Measurements from ENCODE around the gene ANGPTL1. TPM values are rescaled to one million over a fixed set of nuclear protein-coding genes. Genes with fewer than 3 reads are reported as not detected.

Gene ANGPTL1
- total RNA-seq, 1 donor from 2014 or later: 9.3 TPM

DNA sequence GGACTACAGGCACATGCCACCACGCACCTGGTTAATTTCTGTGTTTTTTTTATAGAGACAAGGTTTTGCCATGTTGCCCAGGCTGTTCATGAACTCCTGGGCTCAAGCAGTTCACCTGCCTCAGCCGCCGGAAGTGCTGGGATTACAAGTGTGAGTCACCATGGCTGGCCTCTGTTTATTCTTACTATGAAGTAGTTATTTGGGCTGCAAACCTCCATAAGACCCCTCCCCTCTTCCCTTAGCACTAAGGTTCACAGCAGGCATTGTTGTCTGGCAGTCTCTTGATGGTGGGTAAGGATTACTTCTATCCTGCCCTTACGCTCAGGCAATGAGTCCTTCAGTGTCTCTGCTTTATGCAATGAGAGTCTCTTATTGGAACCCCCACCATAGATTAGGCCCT is 51.8 kb downstream of the ANGPTL1 start:
- no peaks in the 10 kb centered on the region for H3K27me3 ChIP-seq
- H3K4me1 ChIP-seq: no peaks in the 10 kb centered on the region
- no peaks in the 10 kb centered on the region for H3K36me3 ChIP-seq
- ATAC-seq: no peak
- TF ChIP-seq, protein P1, sequence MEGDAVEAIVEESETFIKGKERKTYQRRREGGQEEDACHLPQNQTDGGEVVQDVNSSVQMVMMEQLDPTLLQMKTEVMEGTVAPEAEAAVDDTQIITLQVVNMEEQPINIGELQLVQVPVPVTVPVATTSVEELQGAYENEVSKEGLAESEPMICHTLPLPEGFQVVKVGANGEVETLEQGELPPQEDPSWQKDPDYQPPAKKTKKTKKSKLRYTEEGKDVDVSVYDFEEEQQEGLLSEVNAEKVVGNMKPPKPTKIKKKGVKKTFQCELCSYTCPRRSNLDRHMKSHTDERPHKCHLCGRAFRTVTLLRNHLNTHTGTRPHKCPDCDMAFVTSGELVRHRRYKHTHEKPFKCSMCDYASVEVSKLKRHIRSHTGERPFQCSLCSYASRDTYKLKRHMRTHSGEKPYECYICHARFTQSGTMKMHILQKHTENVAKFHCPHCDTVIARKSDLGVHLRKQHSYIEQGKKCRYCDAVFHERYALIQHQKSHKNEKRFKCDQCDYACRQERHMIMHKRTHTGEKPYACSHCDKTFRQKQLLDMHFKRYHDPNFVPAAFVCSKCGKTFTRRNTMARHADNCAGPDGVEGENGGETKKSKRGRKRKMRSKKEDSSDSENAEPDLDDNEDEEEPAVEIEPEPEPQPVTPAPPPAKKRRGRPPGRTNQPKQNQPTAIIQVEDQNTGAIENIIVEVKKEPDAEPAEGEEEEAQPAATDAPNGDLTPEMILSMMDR (IDR thresholded peaks at IDR 0.05): no peak
- H3K4me3 ChIP-seq: no peak overlapping the region
- H3K9me3 ChIP-seq: no peaks in the 10 kb centered on the region
- H3K27ac ChIP-seq: no peak overlapping the region
- intact Hi-C loops (cut with DNase I): no loop called here
- DNase-seq: no peak

DNA sequence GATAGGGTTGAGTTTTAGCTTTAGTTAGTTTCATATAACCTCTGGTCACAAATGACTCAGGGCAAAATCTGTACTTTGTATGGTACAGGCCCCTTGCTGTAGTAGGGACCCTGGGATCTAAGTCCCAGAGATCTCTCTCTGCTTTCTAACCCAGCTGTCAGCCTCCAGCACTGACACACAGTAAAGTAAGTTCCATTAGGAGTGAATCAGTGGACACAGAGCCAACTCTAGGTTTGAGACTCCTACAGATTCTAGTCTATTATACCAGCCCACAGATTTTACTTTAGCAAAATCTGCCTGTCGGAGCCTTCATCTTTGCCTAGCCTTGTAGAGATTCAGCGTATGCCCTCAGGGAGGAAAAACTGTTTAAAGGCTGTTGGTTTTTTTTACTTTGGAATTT is 52.5 kb downstream of the ANGPTL1 start:
- Histone ChIP-seq H3K9me3 (no peaks in the 10 kb centered on the region), H3K4me1 (no peaks in the 10 kb centered on the region), H3K4me3 (no peak overlapping the region), H3K27me3 (no peaks in the 10 kb centered on the region), H3K36me3 (no peaks in the 10 kb centered on the region), H3K27ac (no peak overlapping the region)
- intact Hi-C loops (cut with DNase I): no loop called here
- DNase-seq (no peak), ATAC-seq (no peak)
- TF ChIP-seq, protein P1 (IDR thresholded peaks at IDR 0.05): no peak

DNA sequence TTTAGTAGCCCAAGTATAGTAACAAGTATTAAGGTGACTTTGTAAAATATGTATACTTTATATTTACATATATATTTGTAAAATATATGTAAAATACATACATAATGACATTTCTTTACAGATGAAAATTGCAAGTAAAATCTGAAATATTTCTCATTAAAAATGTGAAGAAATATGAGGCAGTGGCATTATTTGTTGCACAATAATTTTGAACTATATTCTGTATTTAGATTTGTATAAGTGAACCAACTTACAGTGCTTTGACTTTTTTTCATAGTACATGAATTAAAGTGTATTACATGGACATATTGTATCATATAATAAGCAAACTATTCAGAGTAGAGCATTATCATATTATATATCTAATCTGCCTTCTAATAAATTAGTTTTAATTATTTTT is 60.3 kb downstream of the ANGPTL1 start:
- DNase-seq: no peak
- Histone ChIP-seq H3K27ac (no peak overlapping the region), H3K4me1 (no peaks in the 10 kb centered on the region), H3K4me3 (no peak overlapping the region), H3K36me3 (peaks cover 7% of the 10 kb centered on the region), H3K27me3 (no peaks in the 10 kb centered on the region), H3K9me3 (no peaks in the 10 kb centered on the region)
- intact Hi-C loops (cut with DNase I): no loop called here
- TF ChIP-seq, protein P1 (IDR thresholded peaks at IDR 0.05): no peak
- no peak for ATAC-seq

DNA sequence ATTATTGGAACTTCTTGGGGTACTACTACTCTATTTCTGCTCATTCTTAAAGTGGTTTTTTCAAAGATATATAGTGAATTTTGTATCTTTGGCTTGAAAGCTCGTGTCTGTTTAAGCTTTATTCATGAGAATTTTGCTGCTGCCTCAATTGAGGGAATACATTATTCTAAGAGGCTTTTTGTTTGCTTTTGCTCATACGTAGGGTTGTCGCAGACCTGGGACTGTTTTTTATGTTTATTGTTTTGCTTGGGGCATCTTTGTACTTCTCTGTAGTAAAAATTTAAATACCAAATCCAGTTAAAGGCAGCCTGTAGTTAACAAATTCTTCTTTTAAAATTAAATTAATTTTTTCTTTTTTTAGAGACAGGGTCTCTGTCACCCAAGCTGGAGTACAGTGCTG is 62.3 kb downstream of the ANGPTL1 start:
- no peaks in the 10 kb centered on the region for H3K9me3 ChIP-seq
- no peaks in the 10 kb centered on the region for H3K4me1 ChIP-seq
- DNase-seq: no peak
- peaks cover 7% of the 10 kb centered on the region for H3K36me3 ChIP-seq
- H3K27ac ChIP-seq: no peak overlapping the region
- intact Hi-C loops (cut with DNase I): no loop called here
- H3K4me3 ChIP-seq: no peak overlapping the region
- TF ChIP-seq, protein P1 (IDR thresholded peaks at IDR 0.05): no peak
- no peak for ATAC-seq
- H3K27me3 ChIP-seq: no peaks in the 10 kb centered on the region

DNA sequence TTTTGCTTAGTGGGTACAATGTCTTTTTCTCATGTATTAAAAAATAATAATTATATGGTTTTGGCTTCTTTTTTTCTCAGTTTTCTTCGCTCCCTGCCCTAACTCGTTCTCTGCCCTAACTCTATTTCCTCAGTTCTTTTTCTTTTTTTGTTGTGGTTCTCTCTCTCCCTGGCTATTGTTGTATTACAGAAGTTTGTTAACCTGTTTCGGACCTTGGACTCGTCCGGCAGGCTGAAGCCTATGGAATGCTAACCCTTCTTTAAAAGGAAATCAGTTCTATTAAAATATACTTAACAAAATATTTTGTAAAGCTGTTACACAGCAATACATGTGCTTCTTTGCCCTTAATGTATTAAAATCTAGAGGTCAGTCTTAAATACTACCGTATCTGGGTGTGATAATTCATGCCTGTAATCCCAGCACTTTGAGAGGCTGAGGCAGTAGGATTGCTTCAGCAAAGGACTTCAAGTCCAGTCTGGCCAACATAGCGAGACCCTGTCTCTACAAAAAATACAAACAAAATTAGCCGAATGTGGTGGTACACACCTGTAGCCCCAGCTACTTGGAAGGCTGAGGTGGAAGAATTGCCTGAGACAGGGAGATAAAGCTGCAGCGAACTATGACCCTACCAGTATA is 64.1 kb downstream of the ANGPTL1 start:
- DNase-seq: no peak
- intact Hi-C loops (cut with DNase I): no loop called here
- no peak overlapping the region for H3K27ac ChIP-seq
- H3K36me3 ChIP-seq: peaks cover 7% of the 10 kb centered on the region
- no peaks in the 10 kb centered on the region for H3K9me3 ChIP-seq
- TF ChIP-seq, protein P1 (IDR thresholded peaks at IDR 0.05): no peak
- no peaks in the 10 kb centered on the region for H3K27me3 ChIP-seq
- ATAC-seq: no peak
- H3K4me3 ChIP-seq: no peak overlapping the region
- H3K4me1 ChIP-seq: no peaks in the 10 kb centered on the region

DNA sequence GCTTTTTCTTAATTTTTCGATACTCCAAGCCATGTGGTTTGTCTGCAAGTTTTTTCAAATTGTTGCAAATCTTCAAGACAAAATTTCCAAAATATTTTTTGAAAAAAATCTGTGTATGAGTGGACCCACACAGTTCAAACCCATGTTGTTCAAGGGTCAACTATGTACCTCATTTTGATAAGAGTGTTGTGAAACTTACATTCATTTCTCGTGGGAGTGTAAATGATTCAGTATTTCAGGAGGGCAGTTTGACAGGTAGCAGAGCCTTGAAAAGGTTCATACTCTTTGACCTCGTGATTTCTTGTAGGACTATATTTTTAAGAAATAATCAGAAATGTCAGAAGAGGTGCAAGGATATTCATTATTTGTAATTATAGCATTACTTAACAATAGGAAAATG is 68.0 kb downstream of the ANGPTL1 start:
- Histone ChIP-seq H3K36me3 (no peaks in the 10 kb centered on the region), H3K27ac (no peak overlapping the region), H3K27me3 (no peaks in the 10 kb centered on the region), H3K4me3 (no peak overlapping the region), H3K9me3 (no peaks in the 10 kb centered on the region), H3K4me1 (no peaks in the 10 kb centered on the region)
- intact Hi-C loops (cut with DNase I): no loop called here
- TF ChIP-seq, protein P1 (IDR thresholded peaks at IDR 0.05): no peak
- ATAC-seq: no peak
- DNase-seq: no peak

Measured in upper lobe of right lung (tissue), 1 donor.